ENCODE data around the gene LGALS1.

DNA sequence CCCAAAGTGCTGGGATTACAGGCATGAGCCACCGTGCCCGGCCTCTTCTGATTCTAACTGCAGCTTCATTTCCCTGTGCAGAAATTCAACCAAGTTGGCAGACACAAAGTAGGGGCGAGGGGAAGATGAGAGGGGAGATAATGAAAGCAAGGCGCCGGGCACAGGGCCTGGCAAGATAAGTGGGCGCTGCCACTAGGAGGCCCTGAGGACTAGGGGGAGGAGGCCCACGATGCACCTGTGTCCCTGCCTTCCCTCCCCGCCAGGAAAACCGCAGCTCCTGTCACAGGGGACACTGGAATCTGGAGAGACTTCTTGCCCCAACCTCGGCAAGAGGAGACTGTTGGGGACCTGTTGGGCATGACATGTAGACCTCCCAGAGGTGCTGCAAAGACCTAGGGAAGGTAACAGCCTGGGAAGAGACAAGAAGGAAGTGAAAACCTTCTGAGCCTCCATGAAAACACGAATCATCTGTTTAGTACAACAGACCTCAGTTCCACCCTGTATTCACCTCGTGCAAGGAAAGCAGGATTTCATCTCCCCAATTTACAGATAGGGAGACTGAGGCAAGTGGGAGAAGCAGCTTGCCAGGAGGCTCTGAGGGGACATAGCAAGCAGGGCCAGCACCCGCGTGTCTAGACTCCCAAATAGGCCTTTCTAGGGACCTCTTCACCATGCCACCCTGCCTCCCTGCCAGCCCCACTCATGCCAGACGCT lies 3.1 kb upstream of the LGALS1 start:
- TF ChIP-seq CTCF (IDR thresholded peaks at IDR 0.05; ENCODE audit: poor library complexity) (no peak), EZH2phosphoT487 (IDR thresholded peaks at IDR 0.05; ENCODE audit: low read depth, severe bottlenecking, unreplicated experiment) (no peak), EZH2 (IDR thresholded peaks at IDR 0.05; ENCODE audit: borderline replicate concordance) (no peak)

All from hepatocyte (in vitro differentiated cells).